Measurements from ENCODE around the gene WNT9A.

DNA sequence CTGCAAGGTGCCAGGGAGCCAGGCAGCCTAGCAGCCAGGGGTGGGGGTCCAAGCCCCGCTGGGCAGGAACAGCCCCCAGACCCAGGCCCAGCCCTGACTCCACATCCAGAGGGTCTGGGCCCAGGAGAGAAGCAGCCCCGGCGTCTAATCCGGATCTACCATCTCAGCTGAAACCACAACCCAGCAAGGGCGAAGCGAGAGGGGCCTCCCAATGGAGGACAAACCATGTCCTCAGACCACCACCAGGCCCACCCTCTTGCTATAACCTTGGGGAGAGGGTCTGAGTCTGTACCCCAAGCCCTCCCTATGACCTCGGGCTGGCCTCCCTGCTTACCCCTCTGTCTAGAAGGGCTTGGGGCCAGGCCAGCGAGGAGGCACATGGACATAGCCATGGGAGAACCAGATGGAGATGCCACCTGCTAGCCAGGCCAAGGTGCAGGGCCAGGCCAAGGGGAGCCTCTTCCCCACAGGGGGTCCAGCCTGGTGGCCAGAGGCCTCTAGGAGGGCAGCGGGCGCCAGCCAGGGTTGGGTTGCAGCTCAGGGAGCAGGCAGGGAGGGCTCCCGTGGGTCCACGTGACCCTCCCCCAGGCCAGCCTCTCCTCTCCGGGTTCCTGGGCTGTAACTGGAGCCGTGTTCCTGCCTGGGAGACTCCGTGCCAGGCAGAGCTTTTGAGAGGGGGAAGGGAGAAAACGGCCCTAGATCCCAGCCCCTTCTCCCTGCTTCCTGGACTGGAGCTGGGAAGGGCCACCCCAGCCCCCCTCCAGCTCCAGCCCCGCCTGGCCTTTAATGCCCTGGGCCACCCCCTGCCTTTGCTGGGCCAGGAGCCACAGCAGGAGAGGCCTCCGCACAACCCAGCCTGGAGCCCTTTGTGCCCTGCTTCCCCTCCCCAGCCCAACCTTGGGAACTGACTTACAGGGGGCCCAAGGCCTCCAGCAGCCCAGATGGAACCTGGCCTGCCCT lies 2.5 kb downstream of the WNT9A start:
- TF ChIP-seq, protein P1, sequence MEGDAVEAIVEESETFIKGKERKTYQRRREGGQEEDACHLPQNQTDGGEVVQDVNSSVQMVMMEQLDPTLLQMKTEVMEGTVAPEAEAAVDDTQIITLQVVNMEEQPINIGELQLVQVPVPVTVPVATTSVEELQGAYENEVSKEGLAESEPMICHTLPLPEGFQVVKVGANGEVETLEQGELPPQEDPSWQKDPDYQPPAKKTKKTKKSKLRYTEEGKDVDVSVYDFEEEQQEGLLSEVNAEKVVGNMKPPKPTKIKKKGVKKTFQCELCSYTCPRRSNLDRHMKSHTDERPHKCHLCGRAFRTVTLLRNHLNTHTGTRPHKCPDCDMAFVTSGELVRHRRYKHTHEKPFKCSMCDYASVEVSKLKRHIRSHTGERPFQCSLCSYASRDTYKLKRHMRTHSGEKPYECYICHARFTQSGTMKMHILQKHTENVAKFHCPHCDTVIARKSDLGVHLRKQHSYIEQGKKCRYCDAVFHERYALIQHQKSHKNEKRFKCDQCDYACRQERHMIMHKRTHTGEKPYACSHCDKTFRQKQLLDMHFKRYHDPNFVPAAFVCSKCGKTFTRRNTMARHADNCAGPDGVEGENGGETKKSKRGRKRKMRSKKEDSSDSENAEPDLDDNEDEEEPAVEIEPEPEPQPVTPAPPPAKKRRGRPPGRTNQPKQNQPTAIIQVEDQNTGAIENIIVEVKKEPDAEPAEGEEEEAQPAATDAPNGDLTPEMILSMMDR (IDR thresholded peaks at IDR 0.05; ENCODE audit: poor library complexity), result no peak
- TF ChIP-seq EZH2phosphoT487 (IDR thresholded peaks at IDR 0.05; ENCODE audit: low read depth, severe bottlenecking, unreplicated experiment), result no peak
